Pons (tissue), 1 donor: Measurements from ENCODE around the gene CDH20.

Experiments used
- DNase-seq: peaks from one replicate; pipeline ENCODE4 v3.0.0-alpha.2; 2016; ENCODE audit warnings: low spot score

The CDH20 gene

GRCh38 chr18:61426492-61427053 lies 93.3 kb downstream of the CDH20 start:
- no peak for DNase-seq

DNA sequence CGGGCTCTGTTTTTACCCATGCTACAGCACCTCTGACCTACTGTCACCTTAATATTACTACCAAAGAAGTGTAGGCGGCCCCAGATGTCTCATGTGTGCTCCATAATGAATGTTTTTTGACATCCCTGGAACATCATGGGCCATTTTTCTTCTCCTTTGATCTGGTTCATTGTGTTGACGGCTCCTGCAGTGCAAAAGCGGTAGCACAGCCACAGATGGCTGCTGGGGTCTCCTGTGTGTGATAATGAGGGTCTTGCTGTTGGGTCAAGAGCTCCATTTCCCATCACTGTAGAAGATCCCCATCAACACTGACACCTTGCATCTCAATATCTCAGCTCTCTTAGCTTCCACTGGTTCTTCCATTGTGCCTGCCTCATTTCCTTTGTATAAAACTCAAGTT lies 95.0 kb downstream of the CDH20 start:
- no peak for DNase-seq

DNA sequence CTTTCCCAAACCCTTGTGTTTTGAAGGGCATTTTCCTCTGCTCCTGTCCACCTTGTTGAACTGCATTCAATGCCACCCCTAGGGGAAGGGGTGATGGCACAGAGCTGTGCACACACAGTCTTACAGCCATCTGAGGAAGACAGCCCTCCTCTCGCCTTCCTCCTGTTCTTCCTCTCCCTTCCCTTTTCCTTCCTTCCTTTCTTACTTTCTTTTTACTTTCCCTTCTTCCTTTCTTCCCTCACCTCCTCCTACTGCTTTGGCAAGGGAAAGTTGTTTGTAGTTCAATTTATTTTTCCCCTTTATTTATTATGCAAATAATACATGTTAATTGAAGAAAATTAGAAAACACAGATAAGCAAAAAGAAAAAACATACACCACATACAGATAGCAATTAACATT lies 99.4 kb downstream of the CDH20 start:
- DNase-seq, result no peak

DNA sequence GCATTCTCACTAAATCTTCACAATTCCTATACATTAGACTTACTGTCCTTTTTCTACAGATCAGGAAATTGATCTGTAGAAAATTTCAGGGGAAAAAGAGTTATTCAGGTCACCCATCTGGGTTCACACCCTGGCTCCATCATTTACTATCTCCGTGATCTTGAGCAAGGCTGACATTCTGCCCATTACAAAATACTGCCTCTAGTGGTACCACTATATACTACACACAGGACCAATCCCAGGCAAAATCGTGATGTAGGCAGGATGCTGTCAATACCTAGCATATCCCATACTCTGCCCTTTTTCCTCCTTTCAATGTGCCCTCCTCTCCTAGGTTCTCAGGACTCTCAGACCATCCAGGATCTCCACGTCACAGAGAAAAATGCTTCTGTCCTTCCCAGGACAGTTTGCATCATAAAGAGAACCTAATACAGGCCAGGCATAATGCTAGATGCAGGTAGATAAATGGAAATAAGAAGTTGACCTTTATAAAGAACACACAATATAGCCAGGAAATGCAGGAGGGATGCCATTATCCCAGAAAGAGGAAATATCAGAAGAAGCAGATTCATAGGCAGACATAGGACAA lies 101.9 kb downstream of the CDH20 start:
- peak; percentile 46 for DNase-seq

DNA sequence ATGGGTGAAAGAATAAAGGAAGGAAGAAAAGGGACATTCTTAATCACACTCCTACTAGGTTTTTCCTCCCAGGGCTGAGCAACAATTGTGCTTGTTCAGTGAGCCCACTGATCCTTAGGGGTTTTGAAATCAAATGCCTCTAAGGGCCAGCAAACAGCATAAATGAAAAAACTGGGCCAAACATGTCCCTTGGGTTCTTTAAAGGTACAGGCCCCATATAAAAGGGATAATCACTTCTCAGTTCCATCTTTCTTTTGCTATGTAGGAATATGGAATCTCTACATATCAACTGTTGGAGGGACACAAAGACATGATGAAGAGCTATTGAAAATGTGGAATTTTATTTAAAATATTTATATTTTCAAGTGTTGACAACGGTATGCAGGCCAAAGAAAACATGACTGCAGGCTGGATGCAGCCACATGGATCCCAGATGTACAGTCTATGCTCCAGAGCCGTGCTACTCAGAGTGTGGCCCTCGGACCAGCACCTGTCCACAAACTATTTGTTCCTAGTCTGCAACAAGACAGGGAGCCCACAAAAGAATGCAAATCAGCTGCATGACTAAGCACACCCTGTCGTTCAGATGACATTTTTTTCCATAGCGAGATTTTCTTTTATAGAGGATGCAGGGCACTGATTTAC lies 110.0 kb downstream of the CDH20 start:
- no peak for DNase-seq

DNA sequence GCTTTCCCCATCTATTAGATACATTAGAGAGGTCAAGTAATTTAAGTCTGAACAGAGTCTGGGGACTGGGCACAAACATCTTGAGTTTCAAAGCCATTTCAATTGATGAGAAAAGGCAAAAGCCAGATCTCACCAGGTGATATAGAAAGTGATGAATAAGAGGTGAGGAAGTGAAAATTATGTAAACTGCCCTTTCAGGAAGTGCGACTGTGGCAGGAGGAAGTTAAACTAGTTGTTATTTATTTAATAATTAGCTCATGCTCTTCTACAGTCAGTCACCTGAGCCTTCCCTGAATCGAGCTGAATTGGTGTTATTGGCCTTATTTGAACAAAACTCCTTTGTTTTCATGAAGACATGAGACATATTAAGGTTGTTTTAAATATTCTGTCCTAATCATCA lies 115.1 kb downstream of the CDH20 start:
- no peak for DNase-seq

- DNase-seq, result peak; percentile 56
These were observed 126.8 kb downstream of the CDH20 start for GRCh38 chr18:61459896-61460648.

GRCh38 chr18:61464551-61465142 lies 131.4 kb downstream of the CDH20 start:
- no peak for DNase-seq

DNA sequence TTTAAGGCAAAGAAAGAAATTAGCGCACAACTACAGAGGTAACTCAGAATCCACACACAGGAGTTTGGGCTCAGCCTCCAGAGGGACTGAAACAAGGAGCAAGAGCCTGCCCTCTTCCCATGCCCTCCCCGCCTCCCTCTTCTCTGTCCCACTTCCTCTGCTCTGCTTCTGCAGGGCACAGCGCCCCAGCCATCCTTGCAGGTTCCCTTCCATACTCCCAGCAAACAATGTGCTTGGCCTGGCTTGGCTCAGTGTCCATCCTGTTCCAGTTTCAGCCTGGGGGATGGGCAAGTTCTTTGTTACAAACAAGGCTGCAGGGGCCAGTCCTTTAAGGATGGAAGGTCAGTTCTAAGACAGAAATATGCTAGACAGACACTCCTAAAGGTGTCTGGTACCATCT lies 133.5 kb downstream of the CDH20 start:
- peak; percentile 53 for DNase-seq

- no peak for DNase-seq
These were observed 136.9 kb downstream of the CDH20 start for GRCh38 chr18:61470031-61470674.

- DNase-seq, result no peak
These were observed 138.3 kb downstream of the CDH20 start for GRCh38 chr18:61471541-61471940.

DNA sequence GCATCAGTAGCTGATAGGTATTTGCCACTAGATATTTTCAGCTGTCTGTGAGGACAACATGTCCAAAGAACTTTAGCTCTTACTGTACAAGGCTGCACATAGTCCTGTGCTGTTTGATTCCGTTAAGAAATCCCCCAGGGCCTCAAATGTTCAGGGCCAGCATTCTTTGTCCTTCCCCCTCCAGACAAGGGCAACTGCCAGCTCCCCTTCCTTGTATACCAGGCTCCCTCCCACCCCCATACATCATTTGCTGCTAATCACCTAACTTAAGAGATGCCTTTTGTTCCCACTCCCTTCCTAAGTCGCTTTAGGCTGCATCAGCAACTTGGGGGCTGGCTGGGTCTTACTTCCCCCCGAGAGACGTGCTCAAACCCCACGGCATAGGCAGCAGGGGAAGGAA lies 138.7 kb downstream of the CDH20 start:
- no peak for DNase-seq

GRCh38 chr18:61474341-61474740 lies 141.1 kb downstream of the CDH20 start:
- DNase-seq, result peak; percentile 32

DNA sequence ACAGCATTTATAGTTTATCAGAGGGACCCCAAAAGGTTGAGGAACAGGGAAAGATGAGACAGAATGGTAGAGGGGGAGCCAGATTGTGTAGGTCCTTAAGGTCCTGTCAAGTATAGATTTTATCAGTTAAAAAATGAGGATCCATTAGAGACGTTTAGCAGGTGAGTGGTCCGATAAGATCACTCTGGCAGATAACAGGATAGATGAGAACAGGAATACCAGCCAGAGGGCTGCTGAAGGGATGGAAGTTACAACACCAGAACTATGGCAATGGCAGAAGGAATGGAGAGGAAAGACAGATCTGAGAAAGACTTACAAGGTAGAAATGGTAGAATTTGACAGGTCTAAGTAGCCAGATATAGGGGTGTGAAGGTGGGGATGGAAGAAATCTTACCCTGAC lies 141.7 kb downstream of the CDH20 start:
- DNase-seq, result no peak

DNA sequence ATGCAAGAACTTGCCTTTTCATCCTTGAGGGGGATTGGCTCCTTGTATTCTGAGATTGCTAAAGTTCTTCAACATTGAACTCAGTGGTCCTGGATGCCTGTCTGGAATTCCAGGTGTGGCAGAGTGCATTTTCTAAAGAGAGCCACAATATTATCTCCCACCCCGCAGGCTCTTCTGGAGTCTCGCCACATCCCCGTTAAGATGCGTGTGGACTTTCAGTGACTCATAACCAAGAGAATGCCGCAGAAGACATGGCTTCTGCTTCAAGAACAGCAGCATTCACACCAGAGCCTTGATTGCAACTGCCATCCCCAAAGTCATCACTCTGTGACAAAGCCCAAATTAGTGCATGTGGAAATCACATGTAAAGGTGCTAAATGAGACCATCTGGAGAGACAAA lies 142.7 kb downstream of the CDH20 start:
- no peak for DNase-seq

GRCh38 chr18:61489334-61489733 lies 156.1 kb downstream of the CDH20 start:
- no peak for DNase-seq

DNA sequence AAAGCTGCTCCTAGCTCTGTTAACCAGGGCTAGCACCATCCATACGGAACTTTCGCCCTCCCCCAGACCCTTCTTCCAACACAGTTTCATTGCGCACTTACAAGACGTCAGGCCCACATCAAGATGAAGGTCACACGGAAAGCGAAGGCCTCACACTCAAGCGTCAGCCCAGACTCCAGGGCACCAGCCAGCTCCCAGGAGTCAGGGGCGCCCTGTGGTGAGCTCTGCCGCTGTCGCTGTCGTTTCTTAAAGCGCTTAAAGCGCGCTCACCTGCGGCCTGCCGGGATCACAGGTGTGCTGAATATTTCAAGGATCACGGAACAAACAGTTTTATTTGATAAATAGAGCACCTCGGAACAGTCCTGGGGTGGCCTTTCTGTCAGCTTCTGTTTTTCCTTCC lies 163.1 kb downstream of the CDH20 start:
- no peak for DNase-seq

- no peak for DNase-seq
These were observed 164.2 kb downstream of the CDH20 start for GRCh38 chr18:61497422-61497821.

GRCh38 chr18:61502472-61502871 lies 169.2 kb downstream of the CDH20 start:
- DNase-seq, result peak; percentile 90

DNA sequence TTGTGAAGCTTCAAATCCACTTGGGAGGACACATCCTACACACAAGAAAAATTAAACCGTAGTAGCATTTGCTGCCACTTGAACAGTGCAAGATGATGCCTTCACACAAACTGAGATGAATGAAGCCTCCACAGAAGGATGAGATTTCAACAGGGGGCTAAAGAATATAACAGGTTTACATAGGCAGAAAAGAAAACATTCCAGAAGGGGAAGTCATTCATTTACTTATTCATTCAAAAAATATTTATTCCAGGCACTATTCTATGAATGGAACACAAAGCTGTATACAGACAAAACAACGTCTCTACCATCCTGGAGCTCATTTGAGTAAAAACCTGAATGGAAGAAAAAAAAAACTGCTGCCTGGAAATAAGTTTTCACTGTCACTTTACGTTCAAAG lies 170.5 kb downstream of the CDH20 start:
- no peak for DNase-seq

GRCh38 chr18:61528961-61529360 lies 195.7 kb downstream of the CDH20 start:
- no peak for DNase-seq

DNA sequence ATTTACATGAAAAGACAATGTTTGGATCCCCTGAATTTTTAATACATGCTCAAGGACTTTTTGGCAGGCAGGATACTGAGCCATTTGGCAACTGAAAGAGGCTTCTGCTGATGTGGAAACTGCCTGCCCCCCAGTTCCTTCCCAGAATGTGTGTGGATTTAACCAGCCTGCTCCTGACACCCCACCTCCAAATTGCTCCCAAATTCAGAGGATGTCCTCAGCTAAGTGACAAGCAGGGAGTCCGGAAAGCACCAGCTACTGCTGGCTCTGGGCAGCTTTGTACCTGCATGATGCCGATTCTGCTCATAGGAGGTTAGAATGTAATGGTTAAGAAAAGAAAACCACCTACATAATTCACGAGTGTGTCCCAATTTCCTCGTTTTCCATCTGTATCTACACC lies 197.5 kb downstream of the CDH20 start:
- DNase-seq, result no peak
